SU-DHL-6 (cell line): ENCODE measurements around the gene MORC2.

Experiments used
- CTCF ChIP-seq: fragments of 200-600 bp; sonication (generic); IDR thresholded peaks from one replicate; pipeline ENCODE4 v1.5.1; 2017; ENCODE audit warnings: antibody characterized with exemption, mild to moderate bottlenecking, low read length, moderate library complexity; ENCODE audit not compliant: insufficient read depth, poor library complexity, severe bottlenecking
- EZH2phosphoT487 ChIP-seq: fragments of 200-600 bp; sonication (generic), shearing (Covaris generic); conservative IDR thresholded peaks from 2 replicates; pipeline ENCODE4 v1.6.1; 2018; ENCODE audit warnings: mild to moderate bottlenecking, antibody characterized with exemption, low read length, moderate library complexity, mixed read lengths

GRCh38 chr22:30881361-30882183 lies 87.0 kb downstream of the MORC2 start:
- no peak for TF ChIP-seq CTCF
- no peak for TF ChIP-seq EZH2phosphoT487
